PC-3 (cell line): Measurements from ENCODE around the gene MLKL.

Source experiments
- CTCF ChIP-seq: fragments of 300-600 bp; sonication (generic); conservative IDR thresholded peaks from 2 replicates; pipeline ENCODE4 v1.5.1; 2017; ENCODE audit warnings: antibody characterized with exemption, low read depth, mild to moderate bottlenecking, low read length
- EZH2phosphoT487 ChIP-seq: fragments of 300-600 bp; sonication (generic); IDR thresholded peaks from 2 replicates; pipeline ENCODE4 v1.6.1; 2018; ENCODE audit warnings: mild to moderate bottlenecking, antibody characterized with exemption, low read length, borderline replicate concordance

GRCh38 chr16:74659041-74659440, 41.6 kb downstream of the MLKL start:
- TF ChIP-seq CTCF (no peak), EZH2phosphoT487 (no peak)
